T follicular helper cell (primary cell): ENCODE measurements around the gene FAM216B.

Experiments
- DNase-seq: peaks from one replicate; pipeline ENCODE4 v3.0.0-alpha.2; 2020; ENCODE audit warnings: low read depth

The FAM216B gene

DNA sequence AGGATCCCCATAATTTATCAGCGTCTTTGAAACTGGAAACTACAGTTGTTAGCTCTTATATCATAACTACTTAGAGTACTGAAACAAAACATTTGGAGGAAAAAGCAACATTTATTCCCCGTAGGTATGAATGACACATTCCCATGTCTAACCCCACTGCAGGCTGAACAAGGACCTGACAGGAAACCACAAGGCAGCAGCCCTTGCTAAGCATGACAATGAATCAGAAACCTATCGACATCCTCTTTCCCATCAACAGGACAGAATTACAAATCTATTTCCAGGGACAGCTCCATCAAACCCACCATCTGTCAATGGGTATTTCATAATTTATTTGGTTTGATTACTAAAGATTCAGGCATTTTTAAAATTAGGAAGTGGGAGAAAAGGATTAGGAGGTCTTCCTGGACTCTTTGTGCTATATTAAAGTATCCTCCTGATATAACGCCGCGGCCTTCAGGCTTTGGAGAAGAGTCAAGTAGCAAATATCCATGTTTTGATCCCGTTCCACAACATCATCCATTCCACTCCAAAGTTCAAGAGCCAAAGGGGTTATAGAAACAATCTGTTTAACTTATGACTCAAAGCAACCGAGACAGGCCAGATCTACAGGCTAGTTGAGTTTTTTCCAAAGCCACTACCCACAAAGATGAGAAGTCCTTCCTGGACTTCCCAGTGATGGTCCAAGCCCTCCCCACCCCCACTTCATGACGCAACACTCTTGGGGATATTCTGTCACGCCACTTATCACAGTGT, 51.1 kb downstream of the FAM216B start:
- DNase-seq, result no peak

DNA sequence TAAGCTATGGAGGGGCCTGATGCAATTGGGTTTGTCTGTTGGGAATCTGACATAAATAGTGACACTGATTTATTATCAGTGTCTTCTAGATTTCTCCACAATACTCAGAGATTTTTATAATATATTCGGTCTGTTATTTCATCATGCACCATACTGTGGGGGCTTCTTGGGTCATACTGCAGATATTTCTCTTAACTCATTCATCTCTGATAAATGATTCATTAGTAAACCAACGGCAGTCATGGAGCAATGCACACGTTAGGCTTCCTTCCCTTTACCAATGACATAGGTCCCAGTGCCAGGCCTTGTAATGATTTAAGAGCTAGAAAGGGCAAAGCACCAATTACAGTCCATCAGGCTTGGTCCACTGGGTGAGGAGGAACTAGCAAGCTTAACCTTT, 53.6 kb downstream of the FAM216B start:
- no peak for DNase-seq

- no peak for DNase-seq
These were observed 55.7 kb downstream of the FAM216B start for GRCh38 chr13:42836930-42837690.
